Brain pericyte (primary cell): ENCODE results near the gene FBXO8.

Source experiments
- DNase-seq: peaks from one replicate; pipeline ENCODE4 v3.0.0-alpha.2; 2012; ENCODE audit warnings: low read depth, low spot score

The FBXO8 gene

DNA sequence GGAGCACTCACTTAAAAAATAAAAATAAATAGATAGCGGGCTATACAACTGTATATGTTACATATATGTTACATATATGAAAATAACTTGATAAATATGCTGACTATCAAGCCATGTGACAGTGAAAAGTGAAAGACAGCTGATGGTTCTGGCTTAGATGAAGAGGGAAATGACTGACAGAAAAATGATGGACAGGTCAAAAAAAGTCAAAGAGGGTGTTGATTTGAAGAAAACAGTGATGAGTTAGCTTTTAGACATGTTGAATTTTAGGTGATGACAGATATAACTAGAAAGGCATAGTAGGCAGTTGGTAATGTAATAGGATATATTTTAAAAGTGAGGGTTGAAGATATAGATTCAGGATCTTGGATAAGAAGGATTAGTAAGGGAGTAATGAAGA, 37.8 kb downstream of the FBXO8 start:
- no peak for DNase-seq

DNA sequence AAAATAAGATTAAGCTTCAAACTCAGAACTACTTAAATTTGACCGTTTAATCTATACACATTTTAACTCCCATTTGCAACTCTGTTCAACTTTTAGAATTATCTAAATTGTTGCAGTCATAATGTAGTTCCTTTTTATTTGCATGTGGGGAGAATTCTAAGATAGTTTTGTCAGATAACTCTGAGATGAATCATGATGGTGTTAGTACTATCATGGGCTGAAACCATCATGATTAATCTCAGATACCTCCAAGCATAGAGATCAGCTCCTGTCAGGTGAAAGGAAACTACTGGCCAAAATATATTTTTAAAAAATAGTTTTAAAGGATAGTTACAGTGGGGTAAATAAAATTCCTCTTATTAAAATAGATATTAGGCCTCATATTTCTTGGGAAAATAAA, 39.0 kb downstream of the FBXO8 start:
- no peak for DNase-seq

DNA sequence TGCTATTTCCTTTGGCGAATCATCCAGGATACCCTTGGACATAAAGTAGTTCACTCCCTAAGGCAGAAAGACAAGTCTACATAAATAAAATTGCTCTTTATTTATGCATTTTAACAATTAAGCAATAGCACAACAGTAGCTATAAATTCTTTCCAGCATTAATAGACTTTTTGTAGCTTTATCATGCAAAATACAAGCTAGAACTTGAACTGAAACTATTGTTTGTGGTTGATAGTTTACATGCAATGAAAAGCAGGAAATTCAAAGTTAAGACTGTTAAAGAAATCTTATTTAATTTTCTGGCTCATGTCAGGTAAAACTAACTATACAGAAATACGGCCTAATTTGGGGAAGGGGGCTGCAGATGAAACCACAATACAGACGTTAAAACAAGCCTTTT, 42.3 kb downstream of the FBXO8 start:
- DNase-seq, result no peak

DNA sequence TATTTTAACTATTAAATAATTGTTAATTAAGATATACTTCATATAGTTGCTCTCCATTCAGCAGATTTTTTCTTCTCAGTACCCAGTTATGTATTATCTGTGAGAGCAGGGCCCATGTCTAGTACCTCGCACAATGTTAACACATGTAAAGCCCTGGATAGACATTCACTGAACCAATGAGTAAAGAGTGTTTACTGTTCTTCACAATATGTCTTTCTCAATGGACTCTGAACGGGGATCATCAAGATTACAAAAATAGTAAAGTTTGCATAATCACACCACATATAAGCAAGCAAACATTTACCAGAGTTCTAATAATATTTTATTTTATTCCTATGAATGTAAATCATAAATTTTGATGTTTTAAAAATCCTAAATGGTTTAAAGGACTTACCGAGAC, 47.1 kb downstream of the FBXO8 start:
- no peak for DNase-seq

DNA sequence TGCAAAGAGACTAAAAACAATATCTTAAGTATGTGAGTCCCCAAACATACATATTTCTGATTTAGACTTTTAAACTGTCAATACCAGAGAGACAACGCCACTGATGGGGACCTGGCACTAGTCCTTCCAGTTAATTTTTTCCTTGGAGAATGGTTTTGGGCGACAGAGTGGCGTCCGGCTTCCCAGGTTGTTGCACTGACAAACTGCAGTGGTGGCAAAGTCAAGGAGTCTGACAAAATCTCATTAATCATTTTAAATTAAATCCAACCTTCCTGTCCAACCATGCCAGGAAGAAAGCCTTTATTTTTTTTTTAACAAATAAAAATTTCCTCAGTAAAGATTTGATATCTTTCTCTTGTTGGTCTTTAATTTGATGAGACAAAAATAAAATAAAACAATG, 52.8 kb downstream of the FBXO8 start:
- DNase-seq, result no peak

DNA sequence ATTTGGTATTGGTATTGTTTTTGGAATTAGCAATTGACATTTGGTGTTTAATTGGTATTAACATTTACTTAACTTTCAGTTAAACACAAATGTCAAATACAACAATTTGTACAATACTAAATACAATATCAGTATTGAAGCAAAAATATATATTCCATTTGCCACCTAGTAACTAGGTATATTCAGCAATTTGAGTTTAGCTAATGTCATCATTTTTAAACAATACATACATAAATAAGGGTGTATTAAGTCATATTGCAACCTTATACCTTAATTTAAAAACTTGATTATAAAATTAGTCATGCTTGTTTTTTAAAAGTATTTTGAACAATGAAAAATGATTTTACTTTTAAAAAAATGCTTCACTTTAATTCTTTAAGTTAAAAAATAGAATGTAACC, 53.3 kb downstream of the FBXO8 start:
- no peak for DNase-seq

DNA sequence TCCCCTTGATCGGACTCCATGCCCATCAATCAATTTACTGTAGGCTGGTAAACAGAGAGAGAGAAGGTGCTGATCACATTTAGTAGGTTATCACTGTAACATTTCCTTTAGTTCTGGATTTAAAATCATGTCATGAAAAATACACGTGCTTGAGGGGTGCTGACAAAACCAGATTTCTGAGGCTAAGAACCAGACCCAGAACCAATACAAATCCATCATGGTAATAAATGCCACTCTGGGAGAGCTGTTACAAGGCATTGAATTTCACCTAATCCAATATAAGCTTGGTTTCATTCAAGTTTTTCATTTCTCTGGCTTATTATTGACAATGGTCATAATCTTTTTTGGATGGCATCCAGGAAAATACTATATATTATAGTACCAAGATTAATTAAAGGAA, 54.5 kb downstream of the FBXO8 start:
- no peak for DNase-seq

DNA sequence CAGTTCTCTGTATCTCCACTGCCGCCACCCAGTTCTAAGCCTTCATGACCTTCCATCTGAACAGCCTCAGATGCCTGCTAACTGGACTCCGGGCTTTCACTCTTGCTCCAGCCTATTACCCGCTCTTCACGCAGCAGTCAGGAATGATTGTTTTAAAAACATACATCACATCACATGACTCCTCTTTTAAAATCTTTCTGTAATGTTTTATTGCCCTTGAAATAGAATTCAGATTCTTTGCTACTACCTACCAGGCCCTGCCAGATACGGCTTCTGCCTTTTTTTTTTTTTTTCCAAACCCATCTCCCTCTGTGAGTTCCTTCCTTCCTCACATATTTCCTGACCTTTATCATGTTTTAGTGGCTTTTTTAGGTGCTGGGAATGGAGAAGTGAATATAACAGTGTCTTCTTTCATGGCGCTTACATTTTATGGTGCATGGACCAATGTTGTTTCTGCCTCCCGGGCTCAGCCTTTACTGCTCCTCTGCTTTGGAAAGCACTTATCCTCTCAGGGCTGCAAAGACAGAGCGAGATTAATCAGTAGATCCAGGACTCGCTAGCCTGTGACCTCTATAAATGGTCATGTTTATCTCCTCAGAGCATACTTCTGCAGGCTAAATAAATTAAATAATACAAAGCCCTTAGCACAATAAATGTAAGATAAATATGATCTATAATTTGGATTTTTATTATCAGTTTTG, 58.0 kb downstream of the FBXO8 start:
- no peak for DNase-seq

DNA sequence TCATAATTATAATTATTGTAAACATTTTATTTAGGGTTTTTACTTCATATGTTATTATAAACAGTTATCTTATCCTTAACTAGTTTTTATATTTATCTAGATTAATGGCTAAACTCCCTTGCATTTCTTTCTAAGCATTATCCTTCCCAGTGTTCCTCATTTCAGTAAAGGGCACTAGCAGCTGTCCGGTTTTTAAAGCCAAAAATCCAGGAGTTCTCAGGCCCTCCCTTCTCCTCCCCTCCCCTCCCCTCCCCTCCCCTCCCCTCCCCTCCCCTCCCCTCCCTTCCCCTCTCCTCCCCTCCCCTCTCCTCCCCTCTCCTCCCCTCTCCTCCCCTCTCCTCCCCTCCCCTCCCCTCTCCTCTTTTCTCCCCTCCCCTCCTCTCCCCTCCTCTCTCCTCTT, 58.9 kb downstream of the FBXO8 start:
- DNase-seq, result no peak

DNA sequence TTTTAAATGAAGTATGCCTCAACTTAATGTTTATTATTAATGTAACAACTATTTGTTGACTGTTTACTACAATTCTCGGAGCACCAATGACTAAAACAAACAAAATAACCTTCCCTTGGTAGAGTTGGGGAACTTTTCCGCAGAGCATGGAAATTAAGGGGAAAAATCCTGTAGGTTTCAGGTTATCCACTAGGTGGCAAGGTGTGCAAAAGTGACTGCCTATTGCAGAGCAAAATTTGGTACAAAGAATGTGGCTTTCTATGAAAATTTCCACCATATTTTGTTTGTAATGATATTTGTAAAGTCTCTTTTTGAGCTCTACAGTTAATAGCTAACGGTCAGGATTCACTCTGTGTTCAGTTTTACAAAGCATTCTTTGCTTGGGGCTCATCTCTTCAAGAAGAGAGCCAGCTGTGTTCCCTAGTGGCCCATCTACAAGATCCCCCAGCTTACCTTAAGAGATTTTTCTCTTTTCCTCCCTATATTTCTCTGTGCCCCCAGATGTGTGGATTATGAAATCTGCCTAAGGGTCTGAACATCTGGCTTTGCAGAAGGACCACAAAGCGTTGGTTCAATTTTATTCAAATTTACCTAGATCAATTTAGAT, 61.1 kb downstream of the FBXO8 start:
- DNase-seq, result no peak

DNA sequence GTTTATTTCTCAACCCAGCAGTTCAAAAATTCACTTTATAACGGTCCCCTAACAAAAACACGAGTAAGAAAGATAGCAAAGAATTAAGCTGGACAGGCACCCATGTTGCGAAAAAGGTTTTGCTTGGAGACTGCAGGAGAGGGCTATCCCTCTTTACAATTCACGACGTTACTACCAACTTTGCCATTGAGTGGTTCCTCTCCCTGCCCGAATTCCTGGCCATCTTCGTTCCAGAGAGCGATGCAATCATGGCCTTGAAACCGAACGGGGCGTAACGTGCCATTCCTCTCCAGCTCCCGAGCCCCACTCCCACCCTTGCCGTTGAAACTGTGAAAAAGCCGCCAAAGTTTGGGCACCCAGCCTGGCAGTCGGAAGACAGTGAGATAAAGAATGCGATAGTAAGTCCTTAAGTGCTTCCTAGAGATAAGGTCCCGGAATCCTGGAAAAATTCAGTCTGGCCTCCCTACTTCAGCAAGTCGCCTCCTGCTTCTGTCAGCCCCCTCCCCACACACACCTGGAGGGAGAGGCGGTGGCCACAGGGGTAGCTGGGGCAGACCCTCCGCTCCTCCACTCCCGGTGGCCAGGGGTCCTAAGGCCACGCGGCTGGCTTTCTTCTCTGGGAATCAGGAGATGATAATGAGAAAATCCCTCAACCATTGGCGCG, 65.2 kb downstream of the FBXO8 start:
- no peak for DNase-seq

DNA sequence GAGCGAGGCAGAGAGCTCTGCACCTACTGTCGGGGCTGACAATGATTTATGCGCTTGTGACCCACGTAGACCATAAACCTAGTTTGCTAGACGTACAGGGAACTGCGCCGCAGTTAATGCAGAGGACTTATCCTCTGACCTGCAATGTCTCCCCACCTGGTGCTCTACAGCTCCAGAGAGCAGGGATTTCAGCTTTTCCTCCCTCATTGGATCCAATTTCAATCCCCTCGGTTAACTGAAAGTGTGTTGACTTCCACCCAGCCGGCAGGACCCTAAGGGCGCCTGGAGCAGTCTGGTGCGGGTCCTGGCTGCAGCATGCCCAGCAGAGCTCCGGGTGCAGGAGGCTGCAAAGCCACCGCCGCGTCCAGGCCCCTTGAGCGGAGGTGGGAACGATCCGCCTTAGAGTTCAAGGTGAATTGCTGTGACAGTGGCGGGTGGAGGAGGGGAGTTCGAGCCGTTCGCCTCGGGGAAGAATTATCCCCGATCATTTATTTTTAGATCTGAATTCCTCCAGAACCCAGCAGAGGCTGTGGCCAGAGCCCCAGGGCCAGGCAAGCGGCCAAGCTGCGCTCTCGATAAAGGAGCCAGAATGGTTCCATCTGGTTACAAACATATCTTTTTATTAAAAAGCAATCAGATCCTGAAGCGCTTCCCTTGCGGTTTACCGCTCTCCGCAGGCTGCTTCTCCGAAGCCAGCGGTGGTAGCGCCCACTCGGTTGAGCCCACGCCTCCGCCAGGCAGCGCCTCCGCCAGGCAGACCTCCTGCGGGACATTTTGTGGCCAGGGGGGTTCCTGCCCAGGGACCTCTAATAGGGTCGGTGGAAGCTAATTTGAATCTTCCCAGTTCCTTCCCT, 66.0 kb downstream of the FBXO8 start:
- no peak for DNase-seq

DNA sequence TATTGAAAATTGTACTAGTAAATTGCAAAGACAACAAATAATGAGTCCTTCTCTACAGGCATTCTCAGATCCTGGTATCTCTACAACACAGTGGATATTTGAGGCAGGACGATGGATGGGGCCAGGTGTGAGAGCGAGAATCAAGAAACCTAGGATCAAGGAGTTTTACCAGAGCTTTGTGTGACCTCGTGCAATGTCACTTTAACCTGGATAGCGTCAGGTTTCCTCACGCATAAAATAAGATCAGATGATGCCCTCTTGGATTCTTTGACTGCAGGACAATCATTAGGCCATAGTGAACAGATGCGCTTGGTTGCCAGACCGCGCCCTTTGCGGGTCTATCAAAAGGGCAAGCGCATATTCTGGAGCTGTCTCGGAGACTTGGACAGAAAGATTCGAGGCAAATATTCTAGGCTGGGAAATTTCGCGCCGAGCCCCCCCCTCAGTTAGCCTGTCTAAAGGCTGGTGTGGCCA, 66.6 kb downstream of the FBXO8 start:
- no peak for DNase-seq

DNA sequence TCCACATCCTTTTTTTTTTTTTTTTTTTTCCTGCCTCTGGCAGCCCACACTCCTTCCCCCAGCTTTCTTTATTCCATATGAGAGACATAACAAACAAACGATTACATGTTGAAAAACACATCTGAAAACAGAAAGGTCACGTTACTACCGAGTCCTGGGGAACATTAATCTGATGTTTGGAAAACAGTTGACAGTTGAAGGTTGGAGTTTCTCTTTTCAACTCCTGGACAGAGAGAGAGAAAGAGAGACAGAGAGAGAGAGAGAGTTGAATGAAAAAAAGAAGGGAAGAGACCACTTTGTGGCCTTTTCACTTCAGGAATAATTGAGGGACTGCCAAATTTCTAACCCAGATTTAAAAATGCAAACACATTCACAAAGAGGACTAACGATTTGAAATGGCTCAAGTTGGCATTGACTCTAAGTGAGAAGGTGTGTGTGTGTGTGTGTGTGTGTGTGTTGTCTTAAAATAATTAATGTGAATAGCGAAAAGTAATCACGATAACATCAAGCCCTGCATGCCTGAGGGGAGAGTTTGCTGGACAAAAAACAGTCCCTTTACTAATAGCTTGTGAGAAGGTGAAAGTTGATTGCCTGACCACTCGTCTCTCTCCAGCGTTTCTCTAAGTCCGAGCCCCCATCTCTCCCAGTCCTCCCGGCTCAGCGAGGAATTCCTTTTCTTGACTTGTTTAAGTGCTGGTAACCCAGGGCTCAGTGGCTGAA, 67.3 kb downstream of the FBXO8 start:
- no peak for DNase-seq

DNA sequence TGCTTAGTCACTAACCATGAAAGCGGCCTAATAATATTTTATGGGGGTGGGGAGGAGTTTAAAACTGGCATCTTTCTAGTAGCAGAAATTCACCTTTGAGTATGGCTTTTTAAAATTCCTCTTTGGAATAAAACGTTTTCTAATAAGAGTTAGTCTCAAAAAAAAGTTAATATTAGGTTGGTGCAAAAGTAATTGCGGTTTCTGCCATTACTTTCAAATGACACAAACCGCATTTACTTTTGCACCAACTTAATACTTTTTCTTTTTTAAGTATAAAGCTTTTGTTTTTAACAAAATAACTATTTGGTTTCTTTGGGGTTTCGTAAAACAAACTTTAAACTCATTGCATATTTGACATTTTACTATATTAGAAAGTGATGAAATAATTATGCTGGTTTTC, 68.4 kb downstream of the FBXO8 start:
- DNase-seq, result no peak

DNA sequence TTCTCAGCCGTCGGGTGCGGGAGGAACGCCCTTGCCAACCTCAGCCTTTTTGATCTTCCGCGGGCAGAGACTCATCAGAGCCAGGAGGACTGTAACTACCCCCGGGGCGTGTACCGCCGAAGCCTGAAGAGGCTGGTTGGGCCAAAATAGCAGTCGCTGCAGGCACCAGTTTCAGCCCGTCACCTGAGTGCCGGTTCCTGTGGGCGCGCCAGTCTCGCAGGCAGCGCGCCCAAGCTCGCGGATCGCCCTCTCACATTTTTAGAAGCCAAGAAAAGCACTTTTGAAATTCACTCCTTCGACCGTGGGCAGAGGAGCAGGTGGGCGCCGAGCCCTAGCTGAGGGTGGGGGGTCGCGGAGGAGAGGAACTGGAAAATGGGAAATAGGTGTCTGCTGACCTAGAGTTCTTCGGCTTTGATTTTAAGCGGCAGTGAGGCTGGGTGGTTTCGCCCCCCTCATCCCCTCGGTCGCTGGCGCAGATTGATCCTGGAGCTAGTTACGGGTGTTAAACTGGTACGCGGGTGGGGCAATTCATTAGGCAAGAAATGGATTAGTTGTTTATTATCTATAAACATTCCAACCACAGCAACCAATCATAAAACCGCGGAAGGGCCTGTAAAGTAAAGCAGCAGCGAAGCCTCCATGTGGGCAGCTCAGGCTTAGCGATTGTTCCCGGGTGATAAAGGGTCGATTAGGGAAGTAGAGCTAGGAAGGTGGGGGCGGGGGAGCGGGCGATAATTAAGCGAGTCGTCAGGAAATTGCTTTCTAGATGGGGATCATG, 69.2 kb downstream of the FBXO8 start:
- DNase-seq, result no peak

DNA sequence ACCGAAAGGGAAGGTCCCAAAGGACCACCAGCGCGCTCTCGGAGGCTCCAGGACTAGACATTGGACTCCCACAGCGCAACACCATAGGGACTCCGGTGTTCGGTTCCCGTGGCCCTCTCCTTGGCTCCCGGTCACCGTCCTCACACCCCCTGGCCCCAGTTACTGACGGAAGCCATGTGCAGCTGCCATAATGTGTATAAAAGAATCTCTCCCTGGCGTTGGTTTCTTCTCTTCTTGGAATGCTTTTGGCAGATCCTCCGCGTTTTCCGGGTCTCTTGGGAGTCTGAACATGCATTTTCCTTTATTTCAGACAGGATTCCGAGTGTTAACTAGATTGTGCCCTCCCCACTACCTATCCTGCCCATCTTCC, 69.8 kb downstream of the FBXO8 start:
- DNase-seq, result no peak

DNA sequence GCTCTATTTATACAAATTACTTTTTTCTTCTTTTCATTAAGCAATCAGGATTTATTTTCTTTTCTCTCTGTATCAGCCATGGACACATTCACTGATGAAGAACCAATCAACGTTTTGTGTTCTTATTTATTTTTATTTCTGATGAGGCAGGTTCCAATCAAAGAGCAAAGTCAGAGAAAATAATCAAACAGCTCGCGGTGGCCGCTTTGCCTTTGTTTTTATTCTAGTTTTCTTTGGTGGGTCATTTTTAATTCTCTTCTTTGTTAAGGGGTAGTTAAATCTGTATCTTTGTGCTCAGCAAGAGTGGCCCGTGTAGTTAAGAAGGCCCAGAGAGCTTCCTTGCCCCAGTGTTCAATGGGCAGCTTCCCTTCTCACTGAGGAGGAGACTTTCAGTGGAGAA, 71.4 kb downstream of the FBXO8 start:
- DNase-seq, result no peak

DNA sequence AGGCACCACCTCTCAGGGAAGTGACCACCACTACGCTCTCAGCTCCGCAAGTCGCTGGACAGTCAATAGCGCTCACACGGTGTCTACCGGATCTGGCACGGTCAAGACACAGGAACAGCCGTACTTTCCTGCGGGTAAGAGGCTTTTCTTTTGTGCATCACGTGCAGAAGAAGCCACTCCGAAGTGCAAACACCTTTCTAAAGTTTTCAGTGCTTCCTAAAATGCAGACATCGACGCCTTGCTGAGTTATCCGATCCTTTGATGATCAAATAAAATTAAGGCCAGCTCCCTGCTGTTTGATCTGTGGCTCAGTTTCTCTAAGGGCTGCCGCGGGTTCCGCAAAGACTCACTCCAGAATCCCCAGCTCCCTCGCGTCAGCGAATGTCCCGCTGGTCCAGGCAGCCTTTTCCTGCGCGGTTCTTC, 71.8 kb downstream of the FBXO8 start:
- DNase-seq, result no peak

DNA sequence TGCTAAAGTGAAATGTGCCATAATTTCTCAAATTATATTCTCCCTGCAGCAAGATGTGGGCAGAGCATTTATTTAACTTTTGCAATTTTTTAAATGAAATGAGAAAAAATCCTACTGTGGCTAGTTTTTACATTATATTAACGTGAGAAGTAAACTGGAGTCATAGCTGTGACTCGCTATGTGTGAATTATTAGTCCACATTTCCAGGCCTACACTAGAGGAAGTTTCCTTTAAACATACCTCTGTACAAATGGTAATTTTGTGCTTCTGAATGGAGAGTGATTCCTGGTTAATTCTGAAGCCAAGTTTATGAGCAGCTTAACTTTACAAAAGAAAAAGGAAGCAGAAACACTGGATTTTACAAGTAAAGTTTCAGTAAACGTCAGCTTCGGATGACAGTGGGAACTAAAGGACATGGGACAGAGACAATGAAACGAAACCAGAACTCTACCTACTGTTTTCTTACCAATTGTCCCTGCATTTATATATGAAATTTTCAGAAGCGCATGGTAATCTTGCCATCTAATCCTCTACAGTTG, 72.4 kb downstream of the FBXO8 start:
- no peak for DNase-seq

DNA sequence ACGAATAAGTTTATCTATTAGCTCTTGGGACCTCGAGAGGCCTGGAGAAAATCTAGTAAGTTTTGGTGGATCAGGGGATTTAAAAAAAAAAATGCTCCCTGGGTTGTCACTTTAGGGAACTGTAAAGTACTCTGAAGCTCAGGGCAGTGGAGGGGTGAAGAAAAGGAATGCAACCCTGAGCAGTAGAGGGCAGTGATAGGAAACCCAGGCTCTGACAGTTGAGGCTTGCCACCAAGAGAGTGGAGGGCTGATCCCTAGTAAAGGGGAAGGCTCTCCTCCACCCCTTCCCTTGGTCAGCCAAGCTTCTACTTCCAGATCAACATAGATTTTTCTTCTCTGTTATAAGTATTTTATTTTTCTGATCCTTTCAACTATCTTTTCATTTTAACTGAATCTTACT, 73.1 kb downstream of the FBXO8 start:
- no peak for DNase-seq
